ENCODE results near the gene CAPN5. TPM values are rescaled to one million over a fixed set of nuclear protein-coding genes. Genes with fewer than 3 reads are reported as not detected.

The CAPN5 gene
- polyA plus RNA-seq, 3 donors, result 0.28 to 0.83 (median 0.62) TPM

DNA sequence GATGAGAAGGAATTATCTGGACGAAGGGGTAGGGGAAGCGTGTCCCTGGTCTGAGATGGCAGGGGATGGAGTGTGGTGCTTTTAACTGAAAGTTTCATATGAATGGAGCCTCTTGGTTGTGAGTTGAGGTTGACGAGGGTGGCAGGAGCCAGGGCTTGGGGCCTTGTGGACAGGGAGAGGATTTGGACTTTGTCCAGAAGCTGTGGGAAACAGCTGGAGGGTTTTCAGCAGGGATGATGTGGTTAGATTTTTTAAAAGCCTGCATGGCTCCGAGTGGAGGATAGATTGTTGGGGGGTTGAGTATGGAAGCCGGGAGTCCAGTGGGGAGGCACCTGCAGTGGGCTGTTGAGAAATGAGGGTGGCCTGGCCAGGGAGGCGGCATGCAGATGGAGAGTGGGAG, 86.1 kb downstream of the CAPN5 start:
- Histone ChIP-seq H4K20me1 (ENCODE audit: insufficient read depth, low read length) (no peaks in the 10 kb centered on the region), H3K9me3 (replicated peaks in 1 of 2; ENCODE audit: control insufficient read depth in 1 of 2, insufficient read depth in 1 of 2, low read length in 2 of 2) (no peaks in the 10 kb centered on the region), H2AFZ (ENCODE audit: insufficient read depth, low read depth, low read length, poor library complexity, severe bottlenecking) (no peak overlapping the region), H3K4me2 (replicated peaks; ENCODE audit: extremely low read depth, low read length, poor library complexity, severe bottlenecking) (no peak overlapping the region), H3K4me1 (ENCODE audit: control insufficient read depth in 1 of 2, insufficient read depth in 2 of 2, low read length in 2 of 2) (peaks cover 5 to 7% of the 10 kb centered on the region in 2 donors), H3K27me3 (ENCODE audit: control insufficient read depth in 2 of 2, insufficient read depth in 2 of 2, low read length in 2 of 2) (peaks cover 0 to 6% of the 10 kb centered on the region in 2 donors), H3K4me3 (replicated peaks in 1 of 3; ENCODE audit: low read depth in 2 of 3, low read length in 3 of 3) (no peak overlapping the region), H3K9ac (ENCODE audit: insufficient read depth, low read length, poor library complexity, severe bottlenecking) (no peak overlapping the region), H3K79me2 (ENCODE audit: insufficient read depth, low read length) (no peaks in the 10 kb centered on the region), H3K36me3 (replicated peaks in 1 of 2; ENCODE audit: control insufficient read depth in 1 of 2, insufficient read depth in 2 of 2, low read length in 2 of 2) (no peaks in the 10 kb centered on the region), H3K27ac (ENCODE audit: low read depth in 1 of 2, low read length in 2 of 2) (no peak overlapping the region)
- 26% methylated on average over 6 of the region's 6 CpGs for WGBS (ENCODE audit: insufficient coverage)
- DNase-seq, result no peak
- Mint-ChIP-seq H3K27me3 (ENCODE audit: low read depth in 3 of 3) (peaks cover 6 to 39% (median 14%) of the 10 kb centered on the region in 3 donors), H3K4me1 (peaks cover 20% of the 10 kb centered on the region), H3K36me3 (peaks cover 0 to 1% of the 10 kb centered on the region in 2 donors), H3K4me3 (peak overlapping the region in 1 of 2 donors; percentile 27), H3K27ac (no peak overlapping the region), H3K9me3 (peaks cover 0 to 3% (median 0%) of the 10 kb centered on the region in 7 donors)
- intact Hi-C loops (cut with micrococcal nuclease), result no loop called here
- TF ChIP-seq, protein P1, sequence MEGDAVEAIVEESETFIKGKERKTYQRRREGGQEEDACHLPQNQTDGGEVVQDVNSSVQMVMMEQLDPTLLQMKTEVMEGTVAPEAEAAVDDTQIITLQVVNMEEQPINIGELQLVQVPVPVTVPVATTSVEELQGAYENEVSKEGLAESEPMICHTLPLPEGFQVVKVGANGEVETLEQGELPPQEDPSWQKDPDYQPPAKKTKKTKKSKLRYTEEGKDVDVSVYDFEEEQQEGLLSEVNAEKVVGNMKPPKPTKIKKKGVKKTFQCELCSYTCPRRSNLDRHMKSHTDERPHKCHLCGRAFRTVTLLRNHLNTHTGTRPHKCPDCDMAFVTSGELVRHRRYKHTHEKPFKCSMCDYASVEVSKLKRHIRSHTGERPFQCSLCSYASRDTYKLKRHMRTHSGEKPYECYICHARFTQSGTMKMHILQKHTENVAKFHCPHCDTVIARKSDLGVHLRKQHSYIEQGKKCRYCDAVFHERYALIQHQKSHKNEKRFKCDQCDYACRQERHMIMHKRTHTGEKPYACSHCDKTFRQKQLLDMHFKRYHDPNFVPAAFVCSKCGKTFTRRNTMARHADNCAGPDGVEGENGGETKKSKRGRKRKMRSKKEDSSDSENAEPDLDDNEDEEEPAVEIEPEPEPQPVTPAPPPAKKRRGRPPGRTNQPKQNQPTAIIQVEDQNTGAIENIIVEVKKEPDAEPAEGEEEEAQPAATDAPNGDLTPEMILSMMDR (IDR thresholded peaks at IDR 0.05), result no peak

DNA sequence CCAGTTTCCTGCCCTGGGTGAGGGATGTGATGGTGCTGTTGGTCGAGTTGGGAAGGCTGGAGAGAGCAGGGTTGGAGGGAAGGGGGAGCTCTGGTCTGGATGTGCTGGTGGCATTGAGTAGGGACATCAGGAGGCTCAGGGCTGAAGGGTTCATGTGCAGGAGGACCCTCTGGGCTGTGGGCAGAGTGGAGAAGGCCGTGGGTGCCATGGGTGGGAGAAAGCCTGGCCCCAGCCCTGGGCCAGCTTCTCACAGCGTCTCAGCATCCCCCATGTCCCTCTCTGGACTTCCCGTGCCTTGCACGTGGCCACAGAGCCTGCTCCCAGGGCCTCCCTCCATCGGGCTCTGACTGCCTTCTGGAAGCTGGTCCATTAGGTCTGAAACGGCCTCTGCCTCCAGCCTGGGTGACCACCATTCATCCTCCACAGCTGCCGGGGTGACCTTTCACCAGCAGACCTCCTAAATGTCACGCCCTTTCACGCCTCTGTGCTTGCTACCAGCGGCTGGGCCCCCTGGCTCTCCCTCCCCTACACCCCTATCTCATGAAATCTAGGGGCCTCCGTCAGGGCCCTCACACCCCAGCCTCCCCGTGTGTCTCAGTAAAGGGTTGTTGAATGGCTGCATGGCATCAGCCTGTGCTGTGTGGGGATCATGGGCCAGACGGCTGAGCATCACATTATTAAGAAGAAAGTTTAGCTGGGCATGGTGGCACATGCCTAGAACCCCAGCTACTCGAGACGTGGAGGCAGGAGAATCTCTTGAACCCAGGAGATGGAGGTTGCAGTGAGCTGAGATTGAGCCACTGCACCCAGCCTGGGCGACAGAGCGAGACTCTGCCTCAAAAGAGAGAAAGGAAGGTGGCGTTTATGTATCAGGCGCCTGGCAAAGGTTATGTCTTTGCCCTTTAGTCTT, 86.8 kb downstream of the CAPN5 start:
- intact Hi-C loops (cut with micrococcal nuclease), result no loop called here

More for the DNA sequence above, 86.8 kb downstream of the CAPN5 start:
- WGBS (ENCODE audit: insufficient coverage), result 83% methylated on average over 13 of the region's 20 CpGs
- peaks cover 6 to 34% (median 12%) of the 10 kb centered on the region in 3 donors for H3K27me3 Mint-ChIP-seq (ENCODE audit: low read depth in 3 of 3)
- H3K4me3 Mint-ChIP-seq, result peak overlapping the region in 1 of 2 donors; percentile 39
- Histone ChIP-seq H3K79me2 (ENCODE audit: insufficient read depth, low read length) (no peaks in the 10 kb centered on the region), H3K27ac (ENCODE audit: low read depth in 1 of 2, low read length in 2 of 2) (no peak overlapping the region), H3K27me3 (ENCODE audit: control insufficient read depth in 2 of 2, insufficient read depth in 2 of 2, low read length in 2 of 2) (peaks cover 0 to 3% of the 10 kb centered on the region in 2 donors), H3K36me3 (replicated peaks in 1 of 2; ENCODE audit: control insufficient read depth in 1 of 2, insufficient read depth in 2 of 2, low read length in 2 of 2) (no peaks in the 10 kb centered on the region), H2AFZ (ENCODE audit: insufficient read depth, low read depth, low read length, poor library complexity, severe bottlenecking) (no peak overlapping the region), H4K20me1 (ENCODE audit: insufficient read depth, low read length) (no peaks in the 10 kb centered on the region), H3K4me2 (replicated peaks; ENCODE audit: extremely low read depth, low read length, poor library complexity, severe bottlenecking) (no peak overlapping the region), H3K4me3 (replicated peaks in 1 of 3; ENCODE audit: low read depth in 2 of 3, low read length in 3 of 3) (no peak overlapping the region), H3K9me3 (replicated peaks in 1 of 2; ENCODE audit: control insufficient read depth in 1 of 2, insufficient read depth in 1 of 2, low read length in 2 of 2) (no peaks in the 10 kb centered on the region), H3K4me1 (ENCODE audit: control insufficient read depth in 1 of 2, insufficient read depth in 2 of 2, low read length in 2 of 2) (peaks cover 0 to 2% of the 10 kb centered on the region in 2 donors), H3K9ac (ENCODE audit: insufficient read depth, low read length, poor library complexity, severe bottlenecking) (no peak overlapping the region)
- TF ChIP-seq, protein P1 (IDR thresholded peaks at IDR 0.05), result no peak
- H3K4me1 Mint-ChIP-seq, result peaks cover 15% of the 10 kb centered on the region
- H3K36me3 Mint-ChIP-seq, result no peaks in the 10 kb centered on the region
- no peak for DNase-seq
- no peak overlapping the region for H3K27ac Mint-ChIP-seq
- peaks cover 0 to 3% (median 0%) of the 10 kb centered on the region in 7 donors for H3K9me3 Mint-ChIP-seq
